Measurements from ENCODE around the gene PPP1R12C. TPM values are rescaled to one million over a fixed set of nuclear protein-coding genes. Genes with fewer than 3 reads are reported as not detected.
A peak's percentile ranks its signal among the peaks of the same experiment; 100 is the strongest.
"Not testable (repeated sequence)": the region's sequence is repeated elsewhere in the genome, so short reads cannot be mapped to it uniquely, and the experiment has no call there.

Gene PPP1R12C
- total RNA-seq: 130 TPM
- long read RNA-seq, partial matches to known transcripts: 2 of 8 reads
- long read RNA-seq, other reads (novel, unspliced or antisense): 6 of 8 reads

DNA sequence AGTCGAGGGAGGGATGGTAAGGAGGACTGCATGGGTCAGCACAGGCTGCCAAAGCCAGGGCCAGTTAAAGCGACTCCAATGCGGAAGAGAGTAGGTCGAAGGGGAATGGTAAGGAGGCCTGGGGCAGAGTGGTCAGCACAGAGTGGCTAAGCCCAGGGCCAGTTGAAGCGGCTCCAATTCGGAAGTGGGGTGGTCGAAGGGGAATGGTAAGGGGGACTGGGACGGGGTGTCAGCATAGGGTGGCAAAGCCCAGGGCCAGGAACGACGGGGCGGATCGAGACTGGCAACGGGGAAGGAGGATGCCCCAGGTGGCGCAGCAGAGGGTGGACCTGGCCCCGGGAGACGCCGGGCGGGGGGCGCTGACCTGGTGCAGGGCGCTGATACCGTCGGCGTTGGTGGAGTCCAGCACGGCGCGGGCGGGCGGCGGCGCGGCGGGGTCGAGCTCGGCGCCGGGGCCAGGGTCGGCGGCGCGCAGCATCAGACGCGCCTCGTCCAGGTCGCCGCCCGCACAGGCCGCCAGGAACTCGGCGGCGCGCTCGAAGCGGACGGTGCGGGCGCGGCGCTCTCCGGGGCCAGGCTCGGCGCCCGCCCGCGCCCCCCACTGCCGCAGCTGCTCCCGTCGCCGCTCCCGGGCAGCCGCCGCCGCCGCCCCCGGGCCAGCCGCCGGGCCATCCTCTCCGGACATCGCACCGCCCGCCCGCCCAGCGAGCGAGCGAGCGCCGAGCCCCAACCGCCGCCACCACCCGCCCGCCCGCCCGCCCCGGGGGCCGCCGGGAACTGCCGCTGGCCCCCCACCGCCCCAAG, at the start of gene PPP1R12C:
Gene PPP1R12C, minus strand, starts transcription at position 779 of the 804 bp plus-strand sequence. Its CDS starts 94 bp downstream, at position 685.
- no peak for DNase-seq (ENCODE audit: low spot score)

- peak; percentile 93 for DNase-seq (ENCODE audit: low spot score)
These were observed 49.3 kb upstream of the PPP1R12C start, which contains the start of gene DNAAF3 for GRCh38 chr19:55166530-55167268. TSS of gene DNAAF3 (minus strand) at chr19:55166613. CDS start at chr19:55166413, 200 bp downstream.

- no peak for DNase-seq (ENCODE audit: low spot score)
These were observed 48.6 kb upstream of the PPP1R12C start for GRCh38 chr19:55165952-55166529.

DNA sequence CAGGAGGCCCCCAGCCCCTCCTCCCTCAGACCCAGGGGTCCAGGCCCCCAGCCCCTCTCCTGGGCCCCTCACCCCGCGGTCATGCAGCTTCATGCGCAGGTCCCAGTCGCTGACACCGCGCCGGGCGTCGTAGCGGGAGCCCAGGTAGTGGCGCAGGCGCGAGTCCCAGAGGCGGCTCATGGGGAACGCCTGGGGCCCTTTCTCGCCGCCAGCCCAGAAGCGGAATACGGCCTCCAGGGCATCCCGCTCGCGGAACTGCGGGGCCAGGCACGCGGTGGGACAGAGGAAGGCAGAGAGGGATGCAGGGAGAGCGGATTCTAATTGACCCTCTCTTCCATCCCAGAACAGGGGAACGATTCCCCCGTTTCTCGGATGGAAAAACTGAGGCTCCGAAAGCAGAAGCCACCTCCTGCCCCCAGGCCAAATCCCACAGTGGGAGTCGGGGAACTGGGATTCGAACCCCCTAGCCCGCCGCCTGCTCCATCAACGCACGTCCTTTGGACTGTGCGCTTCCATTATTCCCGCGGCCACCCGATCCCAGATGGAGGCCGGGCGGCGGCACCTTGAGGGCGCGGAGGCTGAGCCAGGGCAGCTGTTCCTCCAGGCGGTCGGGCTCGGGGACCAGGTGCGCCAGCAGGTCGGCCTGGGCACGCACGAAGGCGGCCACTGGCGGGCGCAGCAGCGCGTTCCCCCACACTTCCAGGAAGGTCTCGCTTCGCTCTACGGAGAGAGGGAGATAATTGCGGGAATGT, 44.3 kb upstream of the PPP1R12C start:
- no peak for DNase-seq (ENCODE audit: low spot score)

DNA sequence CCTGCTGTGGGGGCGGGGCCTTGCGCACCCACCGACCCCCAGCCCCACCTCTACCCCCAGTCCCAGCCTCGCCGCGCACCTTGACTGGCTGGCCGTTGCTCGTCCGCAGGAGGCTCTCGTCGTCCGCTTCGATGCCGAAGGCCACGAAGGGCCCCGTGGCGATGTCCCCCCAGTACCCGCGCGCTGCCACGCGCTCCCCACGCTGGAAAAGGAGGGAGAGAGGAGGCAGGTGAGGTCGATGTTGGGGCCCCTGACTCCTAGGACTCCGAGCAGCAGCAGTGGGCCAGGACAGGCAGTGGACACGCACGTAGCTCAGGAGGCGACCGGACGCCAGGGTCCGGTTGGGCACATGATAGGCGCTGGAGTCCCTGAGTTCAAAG, 43.5 kb upstream of the PPP1R12C start:
- DNase-seq (ENCODE audit: low spot score): no peak

DNA sequence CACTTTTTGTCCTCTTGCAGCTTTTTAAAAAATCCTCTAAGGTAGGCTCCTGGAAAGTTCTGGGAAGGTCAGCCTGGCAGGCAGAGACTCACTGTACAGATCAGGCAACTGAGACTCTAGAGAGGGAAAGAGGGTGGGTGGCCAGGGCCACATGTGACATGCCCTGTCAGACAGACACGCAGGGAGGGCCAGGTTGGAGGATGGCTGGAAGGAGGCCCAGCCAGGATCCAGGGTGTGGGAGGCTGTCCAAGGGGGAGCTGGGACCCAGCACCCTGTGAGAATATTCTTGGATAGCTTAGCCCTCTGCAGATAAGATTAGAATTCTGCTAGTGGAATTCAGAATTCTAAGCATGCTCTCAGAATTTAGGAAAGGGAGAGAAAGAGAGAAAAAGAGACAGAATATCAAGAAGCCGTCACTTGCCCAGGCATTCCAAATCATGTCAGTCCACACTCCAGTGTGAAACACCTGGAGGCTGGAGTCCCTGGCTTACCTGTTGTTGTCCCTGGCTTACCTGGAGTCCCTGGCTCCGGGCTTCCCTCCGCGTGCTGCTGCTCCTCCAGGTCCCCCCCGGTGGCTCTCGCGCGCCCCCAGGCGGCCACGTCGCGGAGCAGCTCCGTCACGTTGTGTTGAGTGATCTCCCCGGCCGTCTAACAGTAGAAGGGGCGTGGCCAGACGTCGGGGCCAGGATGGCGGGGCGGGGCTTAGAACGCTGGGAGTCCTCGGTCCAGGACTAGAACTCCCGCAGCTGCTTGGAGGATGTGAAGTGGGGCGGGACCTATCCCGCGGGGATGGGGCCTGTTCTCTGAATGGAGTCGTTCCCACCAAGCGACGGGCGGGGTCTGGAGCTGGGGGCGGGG, 42.9 kb upstream of the PPP1R12C start:
- peak; percentile 92 for DNase-seq (ENCODE audit: low spot score)

DNA sequence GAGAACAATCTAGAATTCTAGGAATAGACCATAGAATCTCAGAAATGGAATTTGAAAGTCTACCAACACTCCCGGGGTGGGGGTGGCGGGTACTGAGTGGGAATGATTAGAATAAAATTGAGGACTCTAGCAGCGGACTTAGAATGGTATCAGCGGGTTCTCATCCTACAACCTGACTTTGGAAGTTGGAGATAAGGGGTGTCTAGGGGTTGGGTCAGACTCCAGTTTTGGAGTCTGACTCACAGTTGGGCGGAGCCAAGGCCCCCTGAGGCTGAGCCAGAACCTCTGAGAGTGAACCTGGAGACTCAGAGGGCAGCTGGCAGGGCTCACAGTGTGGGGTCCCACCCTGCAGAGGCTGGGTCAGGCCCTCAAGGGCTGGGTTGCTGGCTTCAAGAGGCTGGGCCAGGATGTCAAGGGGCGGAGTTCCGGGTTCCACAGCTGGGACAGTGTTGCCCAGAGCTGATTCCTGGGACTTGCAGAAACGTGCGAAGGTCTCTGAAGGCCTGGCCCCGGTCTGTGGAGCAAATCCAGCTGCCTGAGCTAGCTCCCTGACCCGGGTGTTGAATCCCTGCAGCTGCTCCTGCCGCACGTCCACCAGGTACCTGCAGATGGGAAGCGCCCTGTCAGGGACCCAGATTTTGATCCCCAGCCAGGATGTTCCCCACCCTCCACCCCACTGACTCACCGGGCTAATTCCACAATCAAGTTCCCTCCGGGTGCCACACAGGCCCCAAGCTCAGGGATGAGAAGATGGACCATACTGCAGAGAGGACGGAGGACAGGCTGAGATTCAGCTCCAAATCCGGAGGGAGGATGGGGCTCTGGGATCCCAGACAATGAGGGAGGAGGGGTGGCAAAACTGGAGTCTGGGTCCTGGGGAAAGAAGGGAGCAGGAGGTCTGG, 41.7 kb upstream of the PPP1R12C start:
- DNase-seq (ENCODE audit: low spot score): no peak

- no peak for DNase-seq (ENCODE audit: low spot score)
These were observed 41.0 kb upstream of the PPP1R12C start for GRCh38 chr19:55158423-55158822.

DNA sequence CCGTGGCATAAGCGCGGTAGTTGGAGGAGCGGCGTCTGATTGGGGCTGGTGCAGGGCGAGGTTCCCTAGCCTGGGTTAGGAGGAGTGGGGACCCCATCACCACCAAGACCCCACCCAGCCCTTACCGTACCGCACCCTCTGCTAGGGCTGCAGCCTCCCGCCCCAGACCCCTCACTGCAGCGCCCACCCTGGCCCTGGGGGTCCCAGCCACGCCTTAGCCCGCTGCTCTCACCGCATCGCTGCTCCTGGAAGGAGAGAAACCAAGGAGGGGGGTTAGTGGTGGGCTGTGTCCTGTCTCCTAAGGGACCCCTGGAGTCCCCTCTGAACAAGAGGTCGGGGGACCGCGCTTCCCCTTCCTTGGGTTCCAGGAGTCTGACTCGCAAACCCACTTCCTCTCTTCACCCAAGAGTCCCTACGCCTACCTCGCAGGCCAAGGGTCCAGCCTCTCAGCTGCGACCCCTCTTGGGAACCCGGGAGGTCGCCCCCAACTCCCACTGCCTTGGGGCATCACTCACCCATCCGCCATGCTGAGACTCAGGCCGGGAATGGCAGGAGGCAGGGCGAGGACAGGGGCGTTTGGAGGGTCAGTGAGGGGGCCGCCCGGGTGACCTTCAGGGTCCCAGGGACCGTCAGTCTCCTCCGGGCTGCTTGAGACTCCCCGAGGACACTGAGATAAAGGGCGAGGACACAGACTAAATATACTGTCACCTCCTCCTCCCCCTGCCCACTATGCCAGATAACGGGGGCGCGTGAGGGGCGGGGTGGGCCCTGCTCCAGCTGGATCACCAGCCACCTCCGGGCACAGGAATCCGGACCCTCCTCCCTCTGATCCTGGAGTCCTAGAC, 39.8 kb upstream of the PPP1R12C start, which contains the start of gene TNNI3:
Gene TNNI3, minus strand, starts transcription at position 669 of the 845 bp plus-strand sequence. Its CDS starts 143 bp downstream, at position 526.
- DNase-seq (ENCODE audit: low spot score): no peak

GRCh38 chr19:55156202-55157063, 39.0 kb upstream of the PPP1R12C start:
- no peak for DNase-seq (ENCODE audit: low spot score)

GRCh38 chr19:55155784-55156183, 38.3 kb upstream of the PPP1R12C start:
- not testable (repeated sequence) for DNase-seq (ENCODE audit: low spot score)

GRCh38 chr19:55153652-55154264, 36.3 kb upstream of the PPP1R12C start:
- no peak for DNase-seq (ENCODE audit: low spot score)

DNA sequence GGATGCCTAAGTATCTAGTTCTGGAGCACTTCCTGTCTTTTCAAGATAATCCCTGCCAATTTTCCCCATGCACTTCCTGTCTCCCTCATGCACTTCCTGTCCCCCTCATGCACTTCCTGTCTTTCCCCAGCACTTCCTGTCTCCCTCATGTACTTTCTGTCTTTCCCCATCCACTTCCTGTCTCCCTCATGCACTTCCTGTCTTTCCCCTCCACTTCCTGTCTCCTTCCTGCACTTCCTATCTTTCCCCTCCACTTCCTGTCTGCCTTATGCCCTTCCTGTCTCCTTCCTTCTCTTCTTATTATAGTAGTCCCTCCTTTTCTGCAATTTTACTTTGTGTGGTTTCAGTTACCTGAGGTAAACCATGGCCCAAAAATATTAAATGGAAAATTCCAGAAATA, 34.6 kb upstream of the PPP1R12C start:
- DNase-seq (ENCODE audit: low spot score): no peak

- DNase-seq (ENCODE audit: low spot score): no peak
These were observed 31.9 kb upstream of the PPP1R12C start, which contains the start of gene TNNT1 for GRCh38 chr19:55149078-55150003. TSS of gene TNNT1 (minus strand) at chr19:55149206. CDS start at chr19:55147157, 2,049 bp downstream.

DNA sequence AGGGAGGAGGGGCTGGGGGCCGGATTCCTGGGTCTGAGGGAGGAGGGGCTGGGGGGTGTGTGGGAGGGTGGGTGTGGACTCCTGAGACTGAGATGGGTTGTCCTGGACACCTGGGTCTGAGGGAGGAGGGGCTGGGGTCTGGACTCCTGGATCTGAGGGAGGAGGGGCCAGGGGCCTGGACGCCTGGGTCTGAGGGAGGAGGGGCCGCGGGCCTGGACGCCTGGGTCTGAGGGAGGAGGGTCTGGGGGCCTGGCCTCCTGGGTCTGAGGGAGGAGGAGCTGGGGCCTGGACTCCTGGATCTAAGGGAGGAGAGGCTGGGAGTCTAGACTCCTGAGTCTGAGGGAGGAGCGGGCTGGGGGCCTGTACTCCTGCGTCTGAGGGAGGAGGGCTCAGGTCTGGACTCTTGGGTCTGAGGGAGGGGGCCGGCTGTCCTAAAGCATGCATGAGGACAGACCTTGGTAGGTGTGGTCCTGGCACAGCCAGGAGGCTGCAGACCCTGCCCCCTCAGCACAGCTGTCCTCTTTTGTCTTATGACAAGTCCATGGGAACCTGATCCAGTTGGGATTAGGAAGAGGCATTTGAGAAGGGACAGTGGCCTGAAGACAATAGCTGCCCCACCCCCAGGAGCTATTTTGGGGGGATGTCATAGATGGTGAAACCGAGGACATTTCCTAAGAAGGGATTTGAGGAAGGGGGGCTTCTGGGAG, 30.3 kb upstream of the PPP1R12C start:
- no peak for DNase-seq (ENCODE audit: low spot score)
